Body of pancreas (tissue), 4 donors: ENCODE results near the gene PDE1C. TPM values are rescaled to one million over a fixed set of nuclear protein-coding genes. Genes with fewer than 3 reads are reported as not detected.

ENCODE experiments used
- ATAC-seq: fragments of 150-250 bp; one replicate; pipeline ENCODE4 v1.9.1; 2016
- DNase-seq, 4 donors: peaks; one replicate each; pipeline ENCODE4 v3.0.0-alpha.2; 2019
- H3K27ac ChIP-seq, 4 donors: fragments of 200-600 bp; sonication (generic); 1 replicate in 3 of 4; 2 replicates in 1 of 4; pipeline versions ENCODE4 v1.5.1 to v1.6.1; 2016 to 2019; ENCODE audit warnings: mild to moderate bottlenecking in 1 of 4, mixed read lengths in 1 of 4, moderate library complexity in 1 of 4
- H3K27me3 ChIP-seq, 2 donors: fragments of 200-600 bp; sonication (generic); one replicate each; pipeline ENCODE4 v1.6.0; 2016; ENCODE audit warnings: mild to moderate bottlenecking in 1 of 2
- H3K36me3 ChIP-seq, 2 donors: fragments of 200-600 bp; sonication (generic); replicated peaks in 1 of 2; 2 replicates each; pipeline ENCODE4 v1.5.1; 2016; ENCODE audit warnings: low read depth in 2 of 2; ENCODE audit not compliant: insufficient read depth in 1 of 2
- H3K4me1 ChIP-seq: fragments of 200-600 bp; sonication (generic); one replicate; pipeline ENCODE4 v1.6.0; 2016
- H3K4me3 ChIP-seq, 2 donors: fragments of 200-600 bp; sonication (generic); 1 replicate in 1 of 2; 2 replicates in 1 of 2; pipeline ENCODE4 v1.5.1; 2016 to 2019
- H3K9me3 ChIP-seq, 3 donors: fragments of 200-600 bp; sonication (generic); 1 replicate in 2 of 3; 2 replicates in 1 of 3; pipeline ENCODE4 v1.5.1; 2016
- CTCF ChIP-seq, 7 experiments: fragments of 450-650 bp in 4 of 7; fragments of 200-600 bp in 3 of 7; sonication (generic) in 3 of 7; IDR thresholded peaks; one replicate each; pipeline ENCODE4 v1.5.1; 2016 to 2019; ENCODE audit warnings: antibody characterized with exemption in 7 of 7
- POLR2A ChIP-seq, 3 donors: fragments of 450-650 bp; IDR thresholded peaks; one replicate each; pipeline ENCODE4 v1.6.1; 2016; ENCODE audit warnings: antibody characterized with exemption in 3 of 3, mild to moderate bottlenecking in 2 of 3
- WGBS, 2 donors: methylation state at CpG; one replicate each; pipeline ENCODE4 v1.1.5; 2017; 5-methylcytosine and 5-hydroxymethylcytosine counted together
- intact Hi-C: fragments of 100-400 bp; cut with DNase I; formaldehyde crosslinking; loops from one replicate; pipeline ENCODE4 v1.15.1; 2023
- total RNA-seq, 2 donors: library from RNA; depleted of rRNA; stranded (reverse); fragments of >200 nt; gene quantifications; one replicate each; pipeline ENCODE4 v1.1.0, GENCODE V29; 2016

The PDE1C gene
- total RNA-seq, 2 donors from 2014 or later, result 1.8 to 4.9 TPM

GRCh38 chr7:31926991-31927584 is 143.1 kb downstream of the PDE1C start:
- intact Hi-C loops, result no loop called here
- H3K27ac ChIP-seq, result no peak overlapping the region
- DNase-seq, result no peak

GRCh38 chr7:31925753-31926454 is 144.3 kb downstream of the PDE1C start:
- WGBS, 2 donors, result 76 to 80% methylated on average over 6 of the region's 6 CpGs
- H3K27ac ChIP-seq, result no peak overlapping the region
- no peak for TF ChIP-seq CTCF (IDR thresholded peaks at IDR 0.05)
- no peak for TF ChIP-seq POLR2A (IDR thresholded peaks at IDR 0.05)

More at GRCh38 chr7:31926991-31927584, 143.1 kb downstream of the PDE1C start:
- TF ChIP-seq POLR2A (IDR thresholded peaks at IDR 0.05) (no peak), CTCF (IDR thresholded peaks at IDR 0.05) (no peak)
- ATAC-seq, result no peak
- 64 to 79% methylated on average over 4 to 5 of the region's 5 CpGs for WGBS, 2 donors
- Histone ChIP-seq H3K4me3 (no peak overlapping the region), H3K36me3 (no peaks in the 10 kb centered on the region), H3K9me3 (no peaks in the 10 kb centered on the region), H3K4me1 (peaks cover 5% of the 10 kb centered on the region), H3K27me3 (no peaks in the 10 kb centered on the region)

GRCh38 chr7:31924251-31924650 is 146.0 kb downstream of the PDE1C start:
- no peak overlapping the region for H3K4me3 ChIP-seq
- intact Hi-C loops, result no loop called here
- H3K4me1 ChIP-seq, result peaks cover 8% of the 10 kb centered on the region
- WGBS, 2 donors, result 68 to 74% methylated on average over 2 of the region's 2 CpGs
- H3K36me3 ChIP-seq, result no peaks in the 10 kb centered on the region
- H3K27me3 ChIP-seq, result no peaks in the 10 kb centered on the region
- ATAC-seq (no peak), DNase-seq (no peak)
- H3K9me3 ChIP-seq, result no peaks in the 10 kb centered on the region
- H3K27ac ChIP-seq, result no peak overlapping the region
- no peak for TF ChIP-seq CTCF (IDR thresholded peaks at IDR 0.05)
- TF ChIP-seq POLR2A (IDR thresholded peaks at IDR 0.05), result no peak

More at GRCh38 chr7:31925753-31926454, 144.3 kb downstream of the PDE1C start:
- intact Hi-C loops, result no loop called here
- Histone ChIP-seq H3K4me1 (peaks cover 8% of the 10 kb centered on the region), H3K4me3 (no peak overlapping the region), H3K27me3 (no peaks in the 10 kb centered on the region), H3K9me3 (no peaks in the 10 kb centered on the region), H3K36me3 (no peaks in the 10 kb centered on the region)
- ATAC-seq (no peak), DNase-seq (no peak)

GRCh38 chr7:31922848-31923247 is 147.4 kb downstream of the PDE1C start:
- Histone ChIP-seq H3K9me3 (no peaks in the 10 kb centered on the region), H3K36me3 (no peaks in the 10 kb centered on the region), H3K4me1 (peaks cover 8% of the 10 kb centered on the region), H3K27me3 (no peaks in the 10 kb centered on the region), H3K27ac (no peak overlapping the region), H3K4me3 (no peak overlapping the region)
- intact Hi-C loops, result no loop called here
- TF ChIP-seq CTCF (IDR thresholded peaks at IDR 0.05) (no peak), POLR2A (IDR thresholded peaks at IDR 0.05) (no peak)
- no peak for DNase-seq
- no peak for ATAC-seq
- WGBS, 2 donors, result 88 to 93% methylated on average over 2 of the region's 2 CpGs
